ENCODE results near the gene CR1. TPM values are rescaled to one million over a fixed set of nuclear protein-coding genes. Genes with fewer than 3 reads are reported as not detected.

The CR1 gene
- total and polyA plus RNA-seq, 2 of the 4 experiments (the other 2 are of a cell fraction): not detected

DNA sequence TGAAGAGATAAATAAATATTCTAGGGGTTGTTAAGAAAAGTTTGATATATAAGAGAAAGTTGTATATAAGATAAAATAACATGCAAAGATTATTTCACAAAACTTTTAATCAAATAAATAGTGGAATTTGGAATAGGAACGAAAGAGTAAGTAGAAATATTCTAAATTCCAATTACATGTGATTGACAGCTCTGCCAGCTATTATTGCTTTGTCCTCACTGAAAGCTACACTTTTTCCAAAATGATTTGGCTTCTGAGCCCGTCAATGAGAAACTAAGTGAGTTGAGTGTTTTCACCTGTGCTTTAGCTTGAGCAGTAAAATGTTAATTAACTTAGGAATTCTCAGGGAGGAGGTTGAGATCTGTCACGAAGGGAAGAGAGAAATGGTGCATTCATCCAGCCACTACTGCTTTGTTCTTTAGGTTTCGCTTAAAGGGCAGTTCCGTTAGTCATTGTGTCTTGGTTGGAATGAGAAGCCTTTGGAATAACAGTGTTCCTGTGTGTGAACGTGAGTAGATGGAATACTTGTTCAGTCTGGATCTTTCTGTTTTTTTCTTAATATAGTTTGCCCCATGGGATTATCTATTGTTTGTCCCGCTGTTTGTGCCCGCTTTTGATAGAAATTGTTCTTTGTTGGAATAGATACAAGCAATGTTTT is 85.7 kb downstream of the CR1 start:
- ATAC-seq (ENCODE audit: low read depth) (no peak), DNase-seq (no peak)
- Histone ChIP-seq H2AK9ac (replicated peaks; ENCODE audit: low read depth, low read length, poor library complexity) (no peak overlapping the region), H4K91ac (ENCODE audit: insufficient read depth, low read depth, low read length) (no peak overlapping the region), H4K8ac (ENCODE audit: low read depth in 2 of 2, low read length in 2 of 2) (no peak overlapping the region), H3K27me3 (ENCODE audit: control insufficient read depth, insufficient read depth, low read length) (no peaks in the 10 kb centered on the region), H3K4me3 (ENCODE audit: insufficient read depth, low read depth, low read length) (no peak overlapping the region), H3K79me1 (ENCODE audit: low read depth in 1 of 2, low read length in 2 of 2) (no peaks in the 10 kb centered on the region), H3K9me3 (ENCODE audit: control insufficient read depth, insufficient read depth, low read length) (no peaks in the 10 kb centered on the region), H2BK120ac (ENCODE audit: low read depth, low read length) (no peak overlapping the region), H3K4me2 (ENCODE audit: low read depth, low read length) (no peak overlapping the region), H2AK5ac (ENCODE audit: low read depth, low read length) (no peak overlapping the region), H2AFZ (replicated peaks; ENCODE audit: low read length, poor library complexity) (no peak overlapping the region), H3K9ac (ENCODE audit: low read depth, low read length) (no peak overlapping the region), H4K20me1 (ENCODE audit: insufficient read depth, low read length) (no peaks in the 10 kb centered on the region), H3K36me3 (ENCODE audit: control insufficient read depth, insufficient read depth, low read length) (no peaks in the 10 kb centered on the region), H3K23ac (ENCODE audit: low read depth, low read length) (no peak overlapping the region), H4K5ac (ENCODE audit: low read depth, low read length) (no peak overlapping the region), H3K4ac (ENCODE audit: low read depth, low read length) (no peak overlapping the region), H3K18ac (ENCODE audit: low read depth, low read length) (no peak overlapping the region), H3K14ac (replicated peaks; ENCODE audit: low read depth, low read length) (no peak overlapping the region), H3K4me1 (ENCODE audit: control insufficient read depth, insufficient read depth, low read length) (no peaks in the 10 kb centered on the region), H3K9me1 (ENCODE audit: insufficient read depth, low read length) (no peaks in the 10 kb centered on the region), H3K56ac (ENCODE audit: extremely low read depth, insufficient read depth, low read length) (no peak overlapping the region), H2BK5ac (ENCODE audit: low read depth, low read length, poor library complexity, severe bottlenecking) (no peak overlapping the region), H3K27ac (ENCODE audit: insufficient read depth, low read length) (no peak overlapping the region), H2BK20ac (ENCODE audit: low read depth, low read length) (no peak overlapping the region), H2BK15ac (ENCODE audit: low read depth, low read length) (no peak overlapping the region)
- POLR2A ChIA-PET (ENCODE audit: unreplicated experiment): no interaction called here
- BruUV-seq (replicated peaks): no TSS peak
- intact Hi-C loops (cut with micrococcal nuclease): no loop called here
- dilution Hi-C loops (cut with HindIII; ENCODE audit: low sequenced_read_pairs, unreplicated experiment): no loop called here
- CTCF ChIA-PET: interaction anchor here (1.0 kb wide), 1 partner anchor 215 kb away, joined by 3 read pairs; no protein-coding TSS in a partner anchor
- TF ChIP-seq, protein P1, sequence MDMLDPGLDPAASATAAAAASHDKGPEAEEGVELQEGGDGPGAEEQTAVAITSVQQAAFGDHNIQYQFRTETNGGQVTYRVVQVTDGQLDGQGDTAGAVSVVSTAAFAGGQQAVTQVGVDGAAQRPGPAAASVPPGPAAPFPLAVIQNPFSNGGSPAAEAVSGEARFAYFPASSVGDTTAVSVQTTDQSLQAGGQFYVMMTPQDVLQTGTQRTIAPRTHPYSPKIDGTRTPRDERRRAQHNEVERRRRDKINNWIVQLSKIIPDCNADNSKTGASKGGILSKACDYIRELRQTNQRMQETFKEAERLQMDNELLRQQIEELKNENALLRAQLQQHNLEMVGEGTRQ (IDR thresholded peaks at IDR 0.05; ENCODE audit: low read depth, low read length): no peak
- no peak for TF ChIP-seq NFE2L2 (IDR thresholded peaks at IDR 0.05; ENCODE audit: low read depth, low read length)
- TF ChIP-seq, protein P2, sequence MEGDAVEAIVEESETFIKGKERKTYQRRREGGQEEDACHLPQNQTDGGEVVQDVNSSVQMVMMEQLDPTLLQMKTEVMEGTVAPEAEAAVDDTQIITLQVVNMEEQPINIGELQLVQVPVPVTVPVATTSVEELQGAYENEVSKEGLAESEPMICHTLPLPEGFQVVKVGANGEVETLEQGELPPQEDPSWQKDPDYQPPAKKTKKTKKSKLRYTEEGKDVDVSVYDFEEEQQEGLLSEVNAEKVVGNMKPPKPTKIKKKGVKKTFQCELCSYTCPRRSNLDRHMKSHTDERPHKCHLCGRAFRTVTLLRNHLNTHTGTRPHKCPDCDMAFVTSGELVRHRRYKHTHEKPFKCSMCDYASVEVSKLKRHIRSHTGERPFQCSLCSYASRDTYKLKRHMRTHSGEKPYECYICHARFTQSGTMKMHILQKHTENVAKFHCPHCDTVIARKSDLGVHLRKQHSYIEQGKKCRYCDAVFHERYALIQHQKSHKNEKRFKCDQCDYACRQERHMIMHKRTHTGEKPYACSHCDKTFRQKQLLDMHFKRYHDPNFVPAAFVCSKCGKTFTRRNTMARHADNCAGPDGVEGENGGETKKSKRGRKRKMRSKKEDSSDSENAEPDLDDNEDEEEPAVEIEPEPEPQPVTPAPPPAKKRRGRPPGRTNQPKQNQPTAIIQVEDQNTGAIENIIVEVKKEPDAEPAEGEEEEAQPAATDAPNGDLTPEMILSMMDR (conservative IDR thresholded peaks at IDR 0.05; ENCODE audit: low read depth, low read length): no peak
- no peak for TF ChIP-seq FOS (IDR thresholded peaks at IDR 0.05; ENCODE audit: low read depth, low read length)
- no peak for TF ChIP-seq BHLHE40 (IDR thresholded peaks at IDR 0.05; ENCODE audit: low read depth, low read length)
- TF ChIP-seq, protein P3, sequence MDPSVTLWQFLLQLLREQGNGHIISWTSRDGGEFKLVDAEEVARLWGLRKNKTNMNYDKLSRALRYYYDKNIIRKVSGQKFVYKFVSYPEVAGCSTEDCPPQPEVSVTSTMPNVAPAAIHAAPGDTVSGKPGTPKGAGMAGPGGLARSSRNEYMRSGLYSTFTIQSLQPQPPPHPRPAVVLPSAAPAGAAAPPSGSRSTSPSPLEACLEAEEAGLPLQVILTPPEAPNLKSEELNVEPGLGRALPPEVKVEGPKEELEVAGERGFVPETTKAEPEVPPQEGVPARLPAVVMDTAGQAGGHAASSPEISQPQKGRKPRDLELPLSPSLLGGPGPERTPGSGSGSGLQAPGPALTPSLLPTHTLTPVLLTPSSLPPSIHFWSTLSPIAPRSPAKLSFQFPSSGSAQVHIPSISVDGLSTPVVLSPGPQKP (IDR thresholded peaks at IDR 0.05; ENCODE audit: borderline replicate concordance, low read depth, low read length): no peak
- no peak for TF ChIP-seq CHD1 (IDR thresholded peaks at IDR 0.05; ENCODE audit: low read depth, low read length)
- no peak for TF ChIP-seq RAD21 (IDR thresholded peaks at IDR 0.05; ENCODE audit: low read length)
- TF ChIP-seq RFX5 (IDR thresholded peaks at IDR 0.05; ENCODE audit: low read depth, low read length): no peak
- no peak for TF ChIP-seq CEBPB (IDR thresholded peaks at IDR 0.05; ENCODE audit: low read depth, low read length)
- TF ChIP-seq MXI1 (IDR thresholded peaks at IDR 0.05; ENCODE audit: borderline replicate concordance, low read depth, low read length): no peak
- TF ChIP-seq SMC3 (IDR thresholded peaks at IDR 0.05; ENCODE audit: low read depth, low read length): no peak
- in situ Hi-C loops (cut with MboI; ENCODE audit: low sequenced_read_pairs): no loop called here
- WGBS, 2 experiments (ENCODE audit: extremely low coverage in 2 of 2, insufficient read length in 1 of 2): no CpG with 5 or more reads among the region's 8 CpGs

Measured in IMR-90 (cell line).